ENCODE results near the gene STXBP5. TPM values are rescaled to one million over a fixed set of nuclear protein-coding genes. Genes with fewer than 3 reads are reported as not detected.

STXBP5 gene
- total and polyA plus RNA-seq, 2 of the 13 experiments (the other 11 are each of a cell fraction or from before 2014, with no cell fraction given): 8.8 to 19.4 TPM

GRCh38 chr6:147255948-147256674 lies 51.9 kb downstream of the STXBP5 start:
- DNase-seq (ENCODE audit: low spot score) (no peak), FAIRE-seq (no peak), ATAC-seq (peak; percentile 56)
- Histone ChIP-seq H3K27me3 (ENCODE audit: control insufficient read depth in 1 of 2, insufficient read depth in 2 of 2, low read length in 2 of 2) (no peaks in the 10 kb centered on the region), H3K79me2 (ENCODE audit: insufficient read depth, low read length) (no peaks in the 10 kb centered on the region), H3K27ac (ENCODE audit: extremely low read length, insufficient read depth, low read length) (no peak overlapping the region), H4K20me1 (ENCODE audit: insufficient read depth, low read length) (no peaks in the 10 kb centered on the region), H3K4me1 (ENCODE audit: insufficient read depth, low read length) (no peaks in the 10 kb centered on the region), H3K9me3 (ENCODE audit: low read length) (no peaks in the 10 kb centered on the region), H3K36me3 (replicated peaks in 1 of 2; ENCODE audit: control insufficient read depth in 1 of 2, insufficient read depth in 2 of 2, low read length in 2 of 2) (peaks cover 4 to 5% of the 10 kb centered on the region in 2 experiments; a peak in 3 of 5 replicates), H3K4me2 (ENCODE audit: low read depth, low read length) (no peak overlapping the region), H3K9ac (ENCODE audit: insufficient read depth, low read depth, low read length) (no peak overlapping the region), H3K4me3 (replicated peaks in 1 of 3; ENCODE audit: insufficient read depth in 1 of 3, low read depth in 2 of 3, low read length in 3 of 3) (no peak overlapping the region), H2AFZ (ENCODE audit: low read length) (no peak overlapping the region)
- in situ Hi-C loops (cut with HindIII; ENCODE audit: extremely low pct_ligation_motif_present, low pct_unique_long_range_greater_than_20kb): no loop called here
- BruUV-seq (replicated peaks): no TSS peak
- intact Hi-C loops (cut with micrococcal nuclease; ENCODE audit: unreplicated experiment): no loop called here
- TF ChIP-seq ZFP90 (CRISPR knock-in tag; IDR thresholded peaks at IDR 0.05; ENCODE audit: borderline replicate concordance) (no peak), SYNCRIP (IDR thresholded peaks at IDR 0.05; ENCODE audit: insufficient read depth, low read depth, low read length) (no peak), ZNF354B (CRISPR knock-in tag; IDR thresholded peaks at IDR 0.05) (no peak)
- POLR2A ChIA-PET: no interaction called here
- CTCF ChIA-PET (ENCODE audit: low intra/inter-chr PET ratio, low total read pairs): no interaction called here
- WGBS (ENCODE audit: low lambda C conversion rate): over 99% methylated on average over 3 of the region's 3 CpGs

DNA sequence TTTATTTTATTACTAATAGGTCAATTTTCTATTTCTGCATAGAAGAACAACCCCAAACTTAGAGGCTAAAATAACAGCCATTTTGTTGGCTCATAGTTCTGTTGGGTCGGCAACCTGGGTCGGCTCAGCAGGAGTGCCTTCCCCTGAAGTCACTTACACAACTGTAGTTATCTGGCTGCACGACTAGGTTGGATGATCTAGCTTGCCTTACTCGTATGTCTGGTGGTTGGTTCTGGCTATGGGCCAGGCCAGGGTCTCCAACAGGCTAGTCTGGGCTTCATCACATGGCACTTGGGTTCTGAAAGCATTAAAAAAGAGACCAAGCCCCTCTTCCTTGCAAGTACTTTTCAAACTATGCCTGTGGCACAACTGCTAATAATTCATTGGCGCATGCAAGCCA lies 53.5 kb downstream of the STXBP5 start:
- WGBS (ENCODE audit: low lambda C conversion rate): 92% methylated on average over 5 of the region's 5 CpGs
- no peak for FAIRE-seq
- no TSS peak for BruUV-seq (replicated peaks)

More for the DNA sequence above, 53.5 kb downstream of the STXBP5 start:
- ATAC-seq: no peak
- ChIA-PET POLR2A (no interaction called here), CTCF (ENCODE audit: low intra/inter-chr PET ratio, low total read pairs) (no interaction called here)
- no peaks in the 10 kb centered on the region for H3K27me3 ChIP-seq (ENCODE audit: control insufficient read depth in 1 of 2, insufficient read depth in 2 of 2, low read length in 2 of 2)
- no peaks in the 10 kb centered on the region for H3K4me1 ChIP-seq (ENCODE audit: insufficient read depth, low read length)
- H3K9me3 ChIP-seq (ENCODE audit: low read length): no peaks in the 10 kb centered on the region
- intact Hi-C loops (cut with micrococcal nuclease; ENCODE audit: unreplicated experiment) (no loop called here), in situ Hi-C loops (cut with HindIII; ENCODE audit: extremely low pct_ligation_motif_present, low pct_unique_long_range_greater_than_20kb) (no loop called here)
- no peaks in the 10 kb centered on the region for H3K79me2 ChIP-seq (ENCODE audit: insufficient read depth, low read length)
- TF ChIP-seq NR0B2 (CRISPR knock-in tag; IDR thresholded peaks at IDR 0.05): no peak
- TF ChIP-seq ZNF75D (CRISPR knock-in tag; IDR thresholded peaks at IDR 0.05; ENCODE audit: borderline replicate concordance): no peak
- no peak overlapping the region for H3K4me3 ChIP-seq (replicated peaks in 1 of 3; ENCODE audit: insufficient read depth in 1 of 3, low read depth in 2 of 3, low read length in 3 of 3)
- H3K36me3 ChIP-seq (replicated peaks in 1 of 2; ENCODE audit: control insufficient read depth in 1 of 2, insufficient read depth in 2 of 2, low read length in 2 of 2): peaks cover 0 to 4% of the 10 kb centered on the region in 2 experiments; a peak in 1 of 5 replicates
- H3K27ac ChIP-seq (ENCODE audit: extremely low read length, insufficient read depth, low read length): no peak overlapping the region
- no peaks in the 10 kb centered on the region for H4K20me1 ChIP-seq (ENCODE audit: insufficient read depth, low read length)
- no peak for DNase-seq (ENCODE audit: low spot score)
- no peak overlapping the region for H3K4me2 ChIP-seq (ENCODE audit: low read depth, low read length)
- H2AFZ ChIP-seq (ENCODE audit: low read length): no peak overlapping the region
- no peak overlapping the region for H3K9ac ChIP-seq (ENCODE audit: insufficient read depth, low read depth, low read length)
